Liver (tissue), 10 donors: Measurements from ENCODE around the gene BANP. TPM values are rescaled to one million over a fixed set of nuclear protein-coding genes. Genes with fewer than 3 reads are reported as not detected.
"Not testable (repeated sequence)": the region's sequence is repeated elsewhere in the genome, so short reads cannot be mapped to it uniquely, and the experiment has no call there.

Experiments used
- DNase-seq: peaks from one replicate; pipeline ENCODE4 v3.0.0-alpha.2; 2017; ENCODE audit warnings: low spot score
- H3K27ac ChIP-seq, 2 donors: one replicate each; pipeline ENCODE4 v1.7.0; 2013; ENCODE audit warnings: inconsistent platforms in 2 of 2, low read length in 2 of 2, control low read depth in 1 of 2, low read depth in 1 of 2, mild to moderate bottlenecking in 1 of 2
- H3K27me3 ChIP-seq, 4 donors: one replicate each; pipeline versions ENCODE4 v1.6.1 to v1.7.0; 2013; ENCODE audit warnings: low read length in 3 of 4, inconsistent platforms in 1 of 4, mild to moderate bottlenecking in 1 of 4, moderate library complexity in 1 of 4; ENCODE audit not compliant: control insufficient read depth in 4 of 4, insufficient read depth in 4 of 4
- H3K36me3 ChIP-seq, 4 donors: one replicate each; pipeline versions ENCODE4 v1.6.1 to v1.7.0; 2013; ENCODE audit warnings: low read length in 3 of 4, mild to moderate bottlenecking in 3 of 4, low read depth in 1 of 4, moderate library complexity in 1 of 4; ENCODE audit not compliant: control insufficient read depth in 4 of 4, insufficient read depth in 3 of 4
- H3K4me1 ChIP-seq, 4 donors: one replicate each; pipeline versions ENCODE4 v1.6.1 to v1.7.0; 2013; ENCODE audit warnings: low read length in 3 of 4, mild to moderate bottlenecking in 3 of 4, moderate library complexity in 1 of 4; ENCODE audit not compliant: control insufficient read depth in 4 of 4, insufficient read depth in 4 of 4
- H3K4me3 ChIP-seq, 3 donors: one replicate each; pipeline versions ENCODE4 v1.6.1 to v1.7.0; 2013; ENCODE audit warnings: low read length in 3 of 3, control low read depth in 1 of 3, low read depth in 1 of 3, mild to moderate bottlenecking in 1 of 3
- H3K9ac ChIP-seq, 2 donors: one replicate each; pipeline ENCODE4 v1.7.0; 2013; ENCODE audit warnings: low read length in 2 of 2, mild to moderate bottlenecking in 2 of 2, moderate library complexity in 2 of 2, control low read depth in 1 of 2, low read depth in 1 of 2
- H3K9me3 ChIP-seq, 4 donors: one replicate each; pipeline versions ENCODE4 v1.6.1 to v1.7.0; 2013; ENCODE audit warnings: low read length in 3 of 4; ENCODE audit not compliant: control insufficient read depth in 4 of 4
- EGR1 ChIP-seq, 2 donors: IDR thresholded peaks; 2 replicates each; pipeline ENCODE4 v1.6.1; 2016 to 2018; ENCODE audit warnings: antibody characterized with exemption in 2 of 2, low read depth in 2 of 2
- FOXA1 ChIP-seq: IDR thresholded peaks from 2 replicates; pipeline ENCODE4 v1.6.1; 2016; ENCODE audit warnings: antibody characterized with exemption
- GABPA ChIP-seq, 2 donors: IDR thresholded peaks in 1 of 2; conservative IDR thresholded peaks in 1 of 2; 2 replicates each; pipeline ENCODE4 v1.6.1; 2016; ENCODE audit warnings: antibody characterized with exemption in 2 of 2, mild to moderate bottlenecking in 1 of 2, moderate library complexity in 1 of 2
- HNF4A ChIP-seq, 2 donors: conservative IDR thresholded peaks; 2 replicates each; pipeline ENCODE4 v1.6.1; 2016; ENCODE audit warnings: antibody characterized with exemption in 2 of 2, mild to moderate bottlenecking in 2 of 2
- HNF4G ChIP-seq: IDR thresholded peaks from 2 replicates; pipeline ENCODE4 v1.6.1; 2016; ENCODE audit warnings: antibody characterized with exemption
- JUND ChIP-seq, 2 donors: IDR thresholded peaks; 2 replicates each; pipeline ENCODE4 v1.6.1; 2016; ENCODE audit warnings: antibody characterized with exemption in 2 of 2
- NR2F2 ChIP-seq: IDR thresholded peaks from 2 replicates; pipeline ENCODE4 v1.6.1; 2016; ENCODE audit warnings: antibody characterized with exemption
- RAD21 ChIP-seq, 2 donors: IDR thresholded peaks; 2 replicates each; pipeline ENCODE4 v1.6.1; 2016; ENCODE audit warnings: antibody characterized with exemption in 2 of 2, mild to moderate bottlenecking in 2 of 2
- REST ChIP-seq: IDR thresholded peaks from 2 replicates; pipeline ENCODE4 v1.6.1; 2016; ENCODE audit warnings: antibody characterized with exemption, mild to moderate bottlenecking
- TAF1 ChIP-seq: conservative IDR thresholded peaks from 2 replicates; pipeline ENCODE4 v1.6.1; 2016; ENCODE audit warnings: antibody characterized with exemption, mild to moderate bottlenecking
- YY1 ChIP-seq: IDR thresholded peaks from 2 replicates; pipeline ENCODE4 v1.6.1; 2016; ENCODE audit warnings: antibody characterized with exemption, mild to moderate bottlenecking
- WGBS: extraction: QIAGEN DNeasy Blood & Tissue Kit; methylation state at CpG from one replicate; pipeline ENCODE4 v1.1.7; 2013; 5-methylcytosine and 5-hydroxymethylcytosine counted together
- polyA plus RNA-seq, 2 donors: library from polyadenylated mRNA; stranded (reverse) in 1 of 2; unstranded in 1 of 2; fragments of 200-250 nt in 1 of 2; fragments of >200 nt in 1 of 2; fragmentation: Nextera tagmentation in 1 of 2; extraction: Ambion mirVana in 1 of 2; gene quantifications; one replicate each; pipeline versions ENCODE4 v1.2.1 to v1.2.3, GENCODE V29; 2013 to 2015
- small RNA-seq: library from RNA; depleted of rRNA; stranded (forward); fragments of <200 nt; gene quantifications from one replicate; pipeline ENCODE3, GENCODE V24; 2014
- total RNA-seq, 2 donors: library from RNA; depleted of rRNA; stranded (reverse); fragments of >200 nt; gene quantifications; one replicate each; pipeline ENCODE4 v1.2.3, GENCODE V29; 2014
- TF ChIP-seq, protein P1 (sequence below): IDR thresholded peaks from 2 replicates; pipeline ENCODE4 v1.6.1; 2016; ENCODE audit warnings: antibody characterized with exemption
- TF ChIP-seq, protein P2 (sequence below): IDR thresholded peaks from 2 replicates; pipeline ENCODE4 v1.6.1; 2016; ENCODE audit warnings: antibody characterized with exemption
- TF ChIP-seq, protein P3 (sequence below): fragments of 150-350 bp; IDR thresholded peaks from 2 replicates; pipeline ENCODE4 v1.5.1; 2017; ENCODE audit warnings: improper control_type of control experiment, low read depth, low read length; ENCODE audit not compliant: missing input control
- donor health status: healthy.
- donor health status: healthy.
- donor health status: healthy.
- donor health status: healthy.
- donor health status: healthy.

The BANP gene
- total and polyA plus RNA-seq, 4 donors: 4.9 to 20.7 (median 13.7) TPM

- TF ChIP-seq EGR1 (IDR thresholded peaks at IDR 0.05; ENCODE audit: low read depth in 2 of 2): no peak
These were observed 169.6 kb downstream of the BANP start (continued) for GRCh38 chr16:88120812-88121211.

DNA sequence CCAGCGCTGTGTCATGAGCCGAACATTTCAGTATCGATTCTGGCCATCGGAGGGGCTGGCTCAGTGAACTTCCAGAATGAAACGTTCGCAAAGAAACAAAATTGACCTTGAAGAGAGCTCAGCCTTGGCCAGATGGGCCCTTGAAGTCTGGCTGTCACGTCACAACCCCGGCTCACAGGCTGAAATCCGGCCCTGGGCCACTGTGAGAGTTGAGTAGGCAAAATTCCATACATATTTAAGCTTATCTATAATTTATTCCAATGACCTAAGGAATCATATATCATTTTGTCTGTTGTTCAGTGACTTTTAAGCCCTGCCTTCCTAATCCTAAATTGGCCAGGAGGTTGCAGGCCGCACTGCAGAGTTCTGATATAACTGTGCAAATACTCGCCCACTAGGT lies 170.2 kb downstream of the BANP start:
- not testable (repeated sequence) for H3K9ac ChIP-seq, H3K27me3 ChIP-seq, H3K9me3 ChIP-seq, H3K4me3 ChIP-seq, DNase-seq, H3K4me1 ChIP-seq, H3K27ac ChIP-seq, H3K36me3 ChIP-seq
- 78% methylated on average over 11 of the region's 11 CpGs for WGBS

DNA sequence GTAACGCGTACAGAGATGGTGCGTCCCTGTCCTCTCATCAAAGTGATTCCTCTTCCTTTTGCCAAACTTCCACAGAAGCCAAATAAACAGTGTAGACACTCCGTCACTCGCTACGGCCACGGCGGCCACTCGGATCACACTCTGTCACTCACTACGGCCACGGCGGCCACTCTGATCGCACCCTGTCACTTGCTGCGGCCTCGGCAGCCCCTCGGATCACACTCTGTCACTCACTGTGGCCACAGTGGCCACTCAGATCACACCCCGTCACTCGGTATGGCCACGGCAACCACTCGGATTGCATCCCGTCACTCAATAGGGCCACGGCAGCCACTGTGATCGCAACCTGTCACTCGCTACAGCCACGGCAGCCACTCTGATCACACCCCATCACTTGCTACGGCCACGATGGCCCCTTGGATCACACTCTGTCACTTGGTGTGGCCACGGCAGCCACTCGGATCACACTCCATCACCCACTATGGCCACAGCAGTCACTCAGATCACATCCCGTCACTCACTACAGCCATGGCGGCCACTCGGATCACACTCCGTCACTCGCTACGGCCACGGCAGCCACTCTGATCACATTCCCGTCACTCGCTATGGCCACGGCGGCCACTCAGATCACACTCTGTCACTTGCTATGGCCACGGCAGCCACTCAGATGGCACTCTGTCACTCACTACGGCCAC lies 170.8 kb downstream of the BANP start:
- Histone ChIP-seq H3K9me3 (no peaks in the 10 kb centered on the region), H3K27me3 (no peaks in the 10 kb centered on the region), H3K36me3 (no peaks in the 10 kb centered on the region), H3K27ac (no peak overlapping the region), H3K4me3 (no peak overlapping the region), H3K4me1 (no peaks in the 10 kb centered on the region), H3K9ac (no peak overlapping the region)
- TF ChIP-seq EGR1 (IDR thresholded peaks at IDR 0.05; ENCODE audit: low read depth in 2 of 2) (no peak), GABPA (IDR thresholded peaks at IDR 0.05 in 1 of 2, conservative IDR thresholded peaks at IDR 0.05 in 1 of 2) (no peak), NR2F2 (no peak), JUND (IDR thresholded peaks at IDR 0.05) (no peak), RAD21 (IDR thresholded peaks at IDR 0.05) (no peak), TAF1 (no peak), HNF4G (no peak), YY1 (no peak), HNF4A (conservative IDR thresholded peaks at IDR 0.05) (no peak), REST (no peak), FOXA1 (no peak)
- TF ChIP-seq, protein P1, sequence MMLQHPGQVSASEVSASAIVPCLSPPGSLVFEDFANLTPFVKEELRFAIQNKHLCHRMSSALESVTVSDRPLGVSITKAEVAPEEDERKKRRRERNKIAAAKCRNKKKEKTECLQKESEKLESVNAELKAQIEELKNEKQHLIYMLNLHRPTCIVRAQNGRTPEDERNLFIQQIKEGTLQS: no peak
- TF ChIP-seq, protein P2, sequence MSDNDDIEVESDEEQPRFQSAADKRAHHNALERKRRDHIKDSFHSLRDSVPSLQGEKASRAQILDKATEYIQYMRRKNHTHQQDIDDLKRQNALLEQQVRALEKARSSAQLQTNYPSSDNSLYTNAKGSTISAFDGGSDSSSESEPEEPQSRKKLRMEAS: no peak
- TF ChIP-seq, protein P3, sequence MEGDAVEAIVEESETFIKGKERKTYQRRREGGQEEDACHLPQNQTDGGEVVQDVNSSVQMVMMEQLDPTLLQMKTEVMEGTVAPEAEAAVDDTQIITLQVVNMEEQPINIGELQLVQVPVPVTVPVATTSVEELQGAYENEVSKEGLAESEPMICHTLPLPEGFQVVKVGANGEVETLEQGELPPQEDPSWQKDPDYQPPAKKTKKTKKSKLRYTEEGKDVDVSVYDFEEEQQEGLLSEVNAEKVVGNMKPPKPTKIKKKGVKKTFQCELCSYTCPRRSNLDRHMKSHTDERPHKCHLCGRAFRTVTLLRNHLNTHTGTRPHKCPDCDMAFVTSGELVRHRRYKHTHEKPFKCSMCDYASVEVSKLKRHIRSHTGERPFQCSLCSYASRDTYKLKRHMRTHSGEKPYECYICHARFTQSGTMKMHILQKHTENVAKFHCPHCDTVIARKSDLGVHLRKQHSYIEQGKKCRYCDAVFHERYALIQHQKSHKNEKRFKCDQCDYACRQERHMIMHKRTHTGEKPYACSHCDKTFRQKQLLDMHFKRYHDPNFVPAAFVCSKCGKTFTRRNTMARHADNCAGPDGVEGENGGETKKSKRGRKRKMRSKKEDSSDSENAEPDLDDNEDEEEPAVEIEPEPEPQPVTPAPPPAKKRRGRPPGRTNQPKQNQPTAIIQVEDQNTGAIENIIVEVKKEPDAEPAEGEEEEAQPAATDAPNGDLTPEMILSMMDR: no peak
- 93% methylated on average over 42 of the region's 42 CpGs for WGBS
- no peak for DNase-seq

Small RNA genes lying within 50 kb of the gene (small RNA-seq; reads per million reads assigned to genes)
- gene AC127455.1: not detected

Other genes with a start within 250 kb of the BANP start
- 10 to 100 TPM; 15.8 to 27.6 TPM for gene KLHDC4, start 185.4 kb upstream of the BANP start, total RNA-seq
- 10 to 100 TPM in 1 of 2 donors, 1 to 10 TPM in 1; 8.2 to 12.7 TPM for gene KLHDC4, start 185.4 kb upstream of the BANP start, polyA plus RNA-seq
- 10 to 100 TPM in 1 of 2 donors, 1 to 10 TPM in 1; 7.9 to 66.0 TPM for gene SLC7A5, start 81.9 kb upstream of the BANP start, total RNA-seq
- 10 to 100 TPM in 1 of 2 donors, 1 to 10 TPM in 1; 4.5 to 13.3 TPM for gene SLC7A5, start 81.9 kb upstream of the BANP start, polyA plus RNA-seq
- gene CA5A, start 14.9 kb upstream of the BANP start, total RNA-seq: 10 to 100 TPM; 12.3 to 66.8 TPM
- 10 to 100 TPM; 33.5 to 33.8 TPM for gene CA5A, start 14.9 kb upstream of the BANP start, polyA plus RNA-seq